GM21717 (cell line): Measurements from ENCODE around the gene PFKL.

Experiments used
- ATAC-seq: cut with Tn5 transposase; IDR thresholded peaks from one replicate; pipeline ENCODE4 v1.9.1; 2021; ENCODE audit warnings: mild to moderate bottlenecking, moderate library complexity; ENCODE audit not compliant: unreplicated experiment

The PFKL gene

DNA sequence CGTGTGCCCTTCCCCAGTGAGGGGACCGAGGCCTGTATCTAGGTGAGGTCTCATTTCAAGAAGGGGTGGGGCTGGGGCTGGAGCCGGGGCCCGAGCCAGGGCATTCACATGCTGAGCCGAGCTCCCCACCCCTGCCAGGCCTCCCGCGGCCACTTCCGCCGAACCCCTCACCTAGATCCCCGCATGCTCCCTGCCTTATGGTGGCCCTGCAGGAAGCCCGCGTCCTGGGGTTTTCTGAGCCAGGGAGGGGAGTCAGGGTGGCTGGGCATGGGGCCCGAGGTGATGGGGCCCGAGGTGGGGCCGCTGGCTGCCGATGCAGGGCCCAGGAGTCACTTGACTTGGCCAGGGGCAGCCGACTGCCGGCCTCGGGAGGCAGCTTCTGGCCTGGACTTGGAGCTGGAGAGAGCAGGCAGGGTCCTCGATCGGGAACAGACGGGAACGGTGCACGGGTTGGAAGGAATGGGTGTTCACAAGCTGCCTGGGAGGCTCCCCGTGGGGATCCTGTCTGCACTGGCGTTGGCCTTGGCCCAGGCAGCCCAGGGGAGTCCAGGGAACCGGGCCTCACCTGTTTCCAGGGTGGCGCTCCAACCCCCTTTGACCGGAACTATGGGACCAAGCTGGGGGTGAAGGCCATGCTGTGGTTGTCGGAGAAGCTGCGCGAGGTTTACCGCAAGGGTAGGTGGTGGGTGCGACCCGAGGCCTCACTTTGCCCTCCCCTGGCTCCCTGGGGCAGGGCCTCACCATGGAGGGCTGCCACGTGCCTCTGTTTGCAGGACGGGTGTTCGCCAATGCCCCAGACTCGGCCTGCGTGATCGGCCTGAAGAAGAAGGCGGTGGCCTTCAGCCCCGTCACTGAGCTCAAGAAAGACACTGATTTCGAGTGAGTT is 25.8 kb downstream of the PFKL start:
- ATAC-seq: no peak

DNA sequence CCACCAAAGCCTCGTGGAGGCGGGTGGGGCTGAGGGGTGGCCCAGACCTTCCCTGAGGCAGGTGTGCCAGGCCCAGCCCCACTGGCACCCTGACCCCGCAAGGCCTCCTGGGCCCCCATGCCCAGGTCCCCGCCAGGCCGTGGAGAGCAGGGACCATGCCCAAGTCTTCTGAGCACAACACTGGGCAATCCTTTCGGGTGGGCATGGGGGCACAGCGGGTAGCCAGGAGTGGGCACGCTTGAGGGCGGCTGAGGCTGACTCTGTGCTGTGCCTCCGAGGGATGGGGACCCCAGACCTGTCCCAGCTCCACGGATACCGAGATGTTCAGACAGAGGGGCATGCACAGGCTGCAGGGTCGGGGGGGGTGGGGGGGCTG is 26.4 kb downstream of the PFKL start:
- ATAC-seq: no peak

DNA sequence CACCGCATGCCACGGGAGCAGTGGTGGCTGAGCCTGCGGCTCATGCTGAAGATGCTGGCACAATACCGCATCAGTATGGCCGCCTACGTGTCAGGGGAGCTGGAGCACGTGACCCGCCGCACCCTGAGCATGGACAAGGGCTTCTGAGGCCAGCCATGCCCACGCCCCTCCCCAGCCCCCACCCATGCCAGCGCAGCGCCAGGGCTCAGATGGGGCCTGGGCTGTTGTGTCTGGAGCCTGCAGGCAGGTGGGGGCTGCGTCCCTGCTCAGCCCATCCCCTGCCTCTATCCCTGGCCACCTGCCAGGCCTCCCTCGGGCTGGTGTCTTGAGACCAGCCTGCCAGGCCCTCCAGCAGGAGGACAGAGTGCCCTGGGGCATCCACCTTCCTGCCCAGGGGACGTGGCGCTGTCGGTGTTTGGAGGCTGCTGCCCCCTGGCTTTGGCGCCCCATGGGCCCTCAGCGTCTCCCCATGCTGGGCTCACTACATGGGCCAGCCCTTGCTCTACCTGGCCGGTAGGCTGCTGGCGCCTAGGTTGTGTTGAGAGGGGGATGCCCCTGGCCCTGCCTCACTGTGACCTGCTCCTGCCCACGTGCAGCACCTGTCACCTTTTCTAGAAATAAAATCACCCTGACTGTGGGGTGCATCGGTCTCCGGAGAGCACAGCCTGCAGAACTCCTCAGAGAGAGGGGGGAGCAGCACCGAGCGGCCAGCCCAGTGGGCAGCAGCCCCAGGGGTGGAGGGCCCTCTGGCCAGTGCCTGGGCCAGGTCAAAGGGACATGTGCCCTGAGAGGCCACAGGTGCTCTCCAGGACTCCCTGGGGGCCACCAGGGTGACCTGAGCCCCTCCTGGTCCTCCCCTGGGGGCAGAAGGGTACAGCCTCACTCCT is 27.1 kb downstream of the PFKL start:
- ATAC-seq: no peak

DNA sequence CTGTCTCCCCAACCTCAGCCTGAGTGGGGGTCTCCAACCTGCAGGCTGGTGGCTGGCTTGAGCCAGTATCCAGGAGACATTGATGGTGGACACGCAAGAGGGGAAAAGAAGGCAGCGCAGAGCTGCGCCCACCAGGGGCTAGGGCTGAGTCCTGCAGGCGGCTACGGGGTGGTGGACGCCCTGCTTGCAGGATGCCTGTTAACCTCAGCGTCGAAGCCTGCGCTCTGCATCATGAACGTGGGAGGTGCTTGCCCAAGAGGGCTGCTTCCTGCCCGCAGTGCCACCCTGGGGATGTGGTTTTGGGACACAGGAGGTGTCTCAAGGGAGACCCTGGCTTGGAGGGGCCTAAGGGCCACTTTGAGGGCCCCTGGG is 27.7 kb downstream of the PFKL start:
- ATAC-seq: no peak

DNA sequence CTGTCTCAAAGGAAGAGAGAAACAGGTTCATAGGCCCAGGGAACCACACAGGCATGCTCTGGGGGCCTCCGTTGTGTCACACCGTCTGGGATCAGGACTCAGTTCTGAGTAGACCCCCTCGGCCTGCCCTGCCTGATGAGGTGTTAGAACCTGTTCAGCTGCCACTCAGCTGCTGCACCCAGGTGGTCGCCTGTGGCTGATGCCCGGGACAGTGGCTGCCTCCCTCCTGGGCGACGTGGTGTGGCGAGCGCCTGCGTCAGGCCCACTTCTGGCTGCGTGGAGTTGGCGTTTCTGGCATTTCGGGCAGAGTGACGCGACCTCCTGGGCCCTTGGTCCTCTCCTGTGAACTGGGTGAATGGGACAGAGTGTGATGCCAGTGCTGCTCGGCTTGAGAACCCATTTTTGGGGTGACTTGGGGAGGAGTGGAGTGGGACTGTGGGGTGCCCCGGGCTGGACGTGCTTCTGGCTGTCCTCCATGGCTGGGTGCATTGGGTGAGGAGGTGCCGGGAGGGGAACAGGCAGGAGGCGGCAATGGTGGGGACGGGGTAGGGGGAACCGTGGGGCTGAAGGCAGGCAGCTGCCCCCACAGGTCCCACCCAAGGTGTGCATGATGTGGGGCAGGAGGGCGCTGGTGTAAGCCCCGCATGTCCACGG is 28.5 kb downstream of the PFKL start:
- ATAC-seq: no peak

DNA sequence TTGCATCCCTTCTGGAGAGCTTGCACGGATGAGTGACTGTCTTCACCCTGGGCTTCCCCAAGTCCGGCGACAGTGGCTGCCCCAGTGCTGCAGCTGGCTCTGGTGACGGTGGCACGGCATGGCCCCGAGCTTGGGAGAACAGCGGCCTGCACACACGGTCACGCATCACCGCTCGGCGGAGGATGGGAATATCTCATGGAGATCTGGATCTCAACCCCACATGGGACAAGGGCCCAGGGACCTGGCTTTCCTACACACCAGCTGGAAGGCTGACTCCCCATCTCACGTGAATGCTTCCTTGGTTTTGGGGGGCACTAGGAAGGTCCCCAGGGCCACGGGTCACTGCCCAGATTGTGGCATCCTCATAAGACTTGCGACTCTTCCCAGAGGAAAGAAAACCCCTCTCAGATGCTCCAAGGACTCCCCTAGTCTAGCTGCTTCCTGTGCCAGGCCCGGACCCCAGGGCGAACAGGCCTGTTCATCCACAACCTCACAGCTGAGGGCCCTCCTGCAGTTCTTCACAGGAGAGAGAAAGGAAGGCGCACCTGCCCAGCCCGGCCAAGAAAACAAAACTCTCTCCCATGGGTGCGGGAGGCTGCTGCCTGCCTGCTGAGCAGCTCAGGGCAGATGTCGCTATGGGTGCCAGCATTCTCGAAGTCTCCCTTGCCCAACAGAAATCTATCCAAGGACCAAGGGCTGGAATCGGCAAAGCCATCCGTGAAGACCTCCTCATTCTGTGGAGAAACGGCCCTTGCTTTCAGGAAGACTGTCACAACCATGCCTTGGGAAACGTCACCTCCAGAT is 29.4 kb downstream of the PFKL start:
- no peak for ATAC-seq

DNA sequence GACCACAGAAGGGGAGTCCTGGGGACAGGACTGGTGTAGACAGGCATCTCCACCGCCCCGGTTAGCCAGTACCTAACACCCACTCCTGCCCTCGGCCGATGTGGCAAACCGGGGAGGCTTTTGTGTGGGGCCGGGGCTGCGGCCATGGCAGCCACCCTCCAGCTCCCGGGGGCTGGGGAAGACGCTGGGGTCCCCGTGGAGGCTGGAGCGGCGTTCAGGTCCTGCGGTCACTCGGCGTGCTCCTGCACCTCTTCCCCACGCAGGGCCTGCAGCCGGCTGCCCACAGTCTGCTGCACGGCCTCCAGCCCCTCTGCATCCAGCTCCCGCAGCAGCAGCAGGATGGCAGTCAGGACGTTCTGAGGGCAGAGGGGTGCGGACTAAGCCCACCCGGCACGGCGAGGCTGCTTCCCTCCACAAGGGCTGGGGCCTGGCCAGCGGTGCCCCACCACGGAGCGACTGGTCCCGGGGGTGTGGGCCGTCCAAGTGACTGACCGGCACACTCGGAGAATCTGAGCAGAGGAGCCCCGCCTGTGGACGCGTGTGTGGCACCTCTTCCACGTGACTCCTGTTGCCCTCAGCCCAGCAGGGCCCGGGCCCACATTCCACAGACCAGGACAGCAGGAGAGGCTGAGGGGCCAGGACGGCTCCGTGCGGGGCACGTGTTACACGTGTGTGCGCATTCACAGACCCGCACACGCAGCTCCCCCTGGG is 30.3 kb downstream of the PFKL start:
- ATAC-seq: no peak

DNA sequence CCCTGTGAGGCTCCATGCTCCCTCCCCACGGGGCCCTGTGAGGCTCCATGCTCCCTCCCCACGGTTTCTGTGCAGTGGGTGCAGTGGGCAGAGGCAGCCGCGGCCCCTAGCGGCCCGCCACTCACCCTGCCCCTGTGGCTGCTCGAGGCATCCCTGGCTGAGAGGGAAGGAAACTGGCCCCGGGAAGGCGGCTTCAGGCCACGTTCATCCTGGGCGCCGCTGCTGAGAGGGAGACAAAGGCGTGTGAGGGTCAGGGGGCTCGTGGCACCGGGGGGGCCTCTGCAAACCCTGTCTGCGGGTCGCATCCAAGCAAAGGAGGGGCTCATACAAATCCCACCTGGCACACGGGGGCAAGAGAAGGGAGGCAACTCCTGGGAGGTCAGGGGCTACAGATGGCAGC is 30.8 kb downstream of the PFKL start:
- ATAC-seq: no peak

DNA sequence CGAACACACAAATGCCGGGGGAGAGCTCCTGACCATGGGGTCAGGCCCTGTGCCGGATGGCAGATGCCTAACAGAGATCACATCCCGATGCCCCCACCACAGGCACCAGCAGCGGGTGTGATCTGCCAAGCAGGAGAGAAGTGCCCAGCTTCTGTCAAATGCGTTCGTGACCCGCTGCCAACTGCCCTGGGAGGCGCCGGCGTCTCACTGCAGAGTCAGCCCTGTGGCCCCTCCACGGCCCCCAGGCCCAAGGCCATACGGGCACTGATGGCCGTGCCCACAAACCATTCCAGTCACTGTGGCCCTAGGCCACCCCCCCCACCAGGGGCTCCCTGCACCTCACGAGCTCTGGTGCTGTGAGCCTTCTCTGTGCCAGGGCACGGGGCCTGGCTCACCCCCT is 31.4 kb downstream of the PFKL start:
- ATAC-seq: no peak

DNA sequence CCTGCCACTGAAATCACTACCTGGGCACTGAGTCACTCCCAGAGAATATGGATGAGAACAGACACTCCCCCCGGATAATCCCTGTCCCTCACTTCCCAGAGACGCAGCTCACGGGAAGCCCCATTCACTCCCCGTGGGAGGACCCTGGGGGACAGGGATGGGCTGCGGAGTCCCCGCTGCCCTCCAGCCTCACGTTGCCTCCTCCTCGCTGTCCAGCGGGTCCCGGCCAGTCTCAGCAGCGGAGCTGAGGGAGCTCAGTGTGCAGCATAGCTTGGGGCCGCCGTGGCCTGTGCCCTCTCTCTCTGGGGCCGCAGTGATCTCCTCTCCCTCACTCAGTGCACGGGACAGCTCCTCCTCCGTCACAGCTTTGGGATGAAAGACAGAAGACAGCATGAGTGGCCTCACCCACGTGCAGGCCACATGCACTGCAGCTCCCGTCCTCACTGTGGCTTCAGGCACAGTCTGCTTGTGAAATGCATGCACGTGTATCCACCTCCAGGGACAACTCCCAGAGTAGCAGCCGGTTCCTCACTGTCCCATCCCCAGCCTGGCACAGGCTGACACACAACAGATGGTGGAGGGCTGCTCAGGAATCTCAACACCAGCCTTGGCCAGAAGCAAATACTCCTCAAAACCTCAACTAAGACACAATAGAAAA is 31.9 kb downstream of the PFKL start:
- no peak for ATAC-seq

DNA sequence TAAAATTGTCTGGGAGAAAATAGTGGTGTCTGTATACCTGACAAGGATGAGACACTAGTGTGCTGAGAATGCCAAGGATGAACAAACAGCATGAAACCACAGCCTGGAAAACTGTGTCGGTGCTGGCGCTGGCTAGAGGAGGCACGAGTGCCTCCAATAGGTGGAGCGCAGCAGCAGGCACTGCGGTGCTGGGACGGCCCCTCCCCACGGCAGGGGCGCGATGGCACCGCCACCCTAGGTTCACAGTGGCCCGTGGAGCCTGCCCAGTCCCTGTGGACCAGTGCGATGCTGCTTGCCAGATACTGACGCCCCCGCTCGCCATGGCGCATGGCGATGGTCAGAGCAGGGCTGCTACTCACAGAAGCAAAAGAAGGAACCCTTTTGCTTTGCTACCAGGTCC is 32.5 kb downstream of the PFKL start:
- ATAC-seq: no peak

DNA sequence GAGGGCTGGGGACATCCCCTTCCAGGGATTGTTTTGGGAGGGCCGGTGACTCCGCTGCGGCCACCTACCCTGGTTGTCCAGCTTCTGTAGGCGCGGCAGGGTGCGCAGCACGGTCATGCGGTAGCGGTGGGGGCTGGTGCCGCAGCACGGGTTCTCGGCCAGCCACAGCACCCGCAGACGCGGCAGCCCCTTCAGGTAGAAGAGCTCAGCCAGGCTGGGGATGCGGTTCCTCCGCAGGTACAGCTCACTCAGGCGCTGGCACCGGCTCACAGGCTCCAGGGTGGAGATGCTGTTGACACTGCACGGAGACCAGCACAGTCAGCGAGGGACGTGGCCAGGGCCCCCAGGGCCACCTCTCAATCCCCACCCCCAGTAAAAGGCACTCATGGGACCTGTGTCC is 33.1 kb downstream of the PFKL start:
- no peak for ATAC-seq

DNA sequence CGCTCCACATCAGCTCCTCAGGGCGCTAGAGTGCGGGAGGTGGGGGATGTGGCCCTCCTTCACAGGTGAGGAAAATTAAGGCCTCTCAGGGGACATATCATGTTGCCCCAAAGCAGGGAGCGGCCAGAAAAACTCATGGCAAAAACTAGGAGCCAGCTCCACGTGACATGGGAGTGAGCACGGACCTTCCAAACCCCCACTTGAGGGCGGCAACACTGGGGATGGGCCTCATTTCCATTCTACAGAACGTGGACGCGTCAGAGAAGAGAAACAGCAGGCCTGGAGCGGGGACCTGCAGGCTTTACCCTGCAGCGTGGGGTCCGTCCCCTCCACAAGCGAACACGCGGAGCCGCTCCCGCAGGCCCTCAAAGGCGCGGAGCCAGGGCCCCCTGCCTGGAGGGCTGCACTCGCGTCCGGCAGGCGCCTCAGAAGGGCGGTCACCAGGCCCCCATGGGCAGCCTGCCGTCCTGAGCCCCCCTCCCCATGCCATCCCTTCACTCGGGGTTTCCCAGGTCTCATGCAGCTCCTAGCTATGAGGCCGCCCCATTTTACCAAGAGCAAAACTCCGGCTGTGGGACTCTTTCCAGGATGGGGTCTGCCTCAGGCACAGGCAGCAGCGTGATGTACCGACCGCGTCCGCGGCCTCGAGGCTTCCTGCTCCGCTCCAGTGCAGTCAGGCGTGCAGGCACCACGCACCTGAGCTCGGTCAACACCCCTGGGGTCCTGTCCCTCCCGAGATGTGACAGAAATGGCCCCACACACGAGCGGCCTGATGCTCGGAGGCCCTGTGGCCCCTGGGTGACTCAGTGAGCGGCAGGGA is 33.9 kb downstream of the PFKL start:
- no peak for ATAC-seq

DNA sequence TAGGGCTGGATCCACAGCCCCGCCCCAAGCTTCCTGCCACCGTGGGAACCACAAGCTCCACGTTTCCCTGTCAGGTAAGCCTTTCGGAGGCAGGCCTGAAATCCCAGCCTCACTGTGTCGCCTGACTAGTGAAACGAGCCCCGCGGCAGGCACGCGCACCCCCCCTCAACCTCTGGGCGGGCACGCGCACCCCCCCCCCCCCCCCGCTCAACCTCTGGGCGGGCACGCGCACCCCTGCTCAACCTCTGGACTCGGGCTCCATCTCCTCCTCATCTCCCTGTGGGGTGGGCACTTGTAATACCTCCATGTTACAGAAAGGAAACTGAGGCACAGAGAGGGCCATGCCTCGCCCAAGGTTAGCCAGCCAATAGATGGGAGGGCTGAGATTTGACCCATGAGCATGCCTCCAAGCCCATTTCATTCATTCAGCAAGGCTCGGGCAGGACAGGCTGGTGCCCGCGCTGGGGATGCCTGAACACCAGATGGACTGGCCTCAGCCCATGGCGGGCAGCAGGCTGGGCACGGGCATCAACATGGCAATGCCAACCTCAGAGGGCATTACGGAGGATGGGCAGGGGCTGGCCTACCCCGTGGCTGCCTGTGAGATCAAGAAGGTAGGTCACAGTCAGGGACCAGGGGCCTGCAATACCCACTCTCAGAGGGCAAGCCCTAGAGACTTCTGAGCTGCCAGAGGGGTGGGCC is 34.6 kb downstream of the PFKL start:
- ATAC-seq: no peak

DNA sequence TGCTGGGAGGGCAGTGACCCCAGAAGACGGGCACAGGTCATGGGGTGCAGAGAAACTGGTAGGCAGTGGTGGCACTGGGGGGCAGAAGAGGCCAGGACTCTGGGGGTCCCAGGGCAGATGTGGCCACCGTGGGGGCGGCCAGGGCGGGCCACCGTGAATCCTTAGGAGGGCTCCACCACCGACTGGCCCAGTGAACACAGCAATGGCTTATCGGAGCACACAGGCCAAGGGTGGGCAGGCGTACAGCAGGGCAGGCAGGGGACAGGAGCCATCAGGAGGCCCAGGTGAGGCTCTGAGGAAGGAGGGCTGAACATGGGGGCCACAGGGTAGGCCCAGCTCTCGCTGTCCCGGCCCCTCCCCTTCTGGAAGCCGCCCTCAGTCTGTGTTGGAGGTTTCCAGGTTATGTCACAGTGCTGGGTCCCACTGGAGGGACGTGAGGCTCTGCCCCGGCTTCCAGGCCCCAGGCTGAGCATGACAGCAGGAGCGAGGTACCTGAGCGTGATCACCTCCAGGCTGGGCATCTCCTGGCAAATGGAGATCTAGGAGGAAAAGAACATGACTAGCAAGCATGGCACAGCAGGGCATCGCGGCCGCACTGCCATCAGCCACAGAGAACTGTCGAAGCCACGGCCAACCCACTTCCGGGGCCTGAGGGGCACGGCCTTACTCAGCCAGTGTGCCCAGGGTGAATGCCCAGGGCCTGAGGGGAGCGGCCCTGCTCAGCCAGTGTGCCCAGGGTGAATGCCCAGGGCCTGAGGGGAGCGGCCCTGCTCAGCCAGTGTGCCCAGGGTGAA is 35.6 kb downstream of the PFKL start:
- ATAC-seq: no peak

DNA sequence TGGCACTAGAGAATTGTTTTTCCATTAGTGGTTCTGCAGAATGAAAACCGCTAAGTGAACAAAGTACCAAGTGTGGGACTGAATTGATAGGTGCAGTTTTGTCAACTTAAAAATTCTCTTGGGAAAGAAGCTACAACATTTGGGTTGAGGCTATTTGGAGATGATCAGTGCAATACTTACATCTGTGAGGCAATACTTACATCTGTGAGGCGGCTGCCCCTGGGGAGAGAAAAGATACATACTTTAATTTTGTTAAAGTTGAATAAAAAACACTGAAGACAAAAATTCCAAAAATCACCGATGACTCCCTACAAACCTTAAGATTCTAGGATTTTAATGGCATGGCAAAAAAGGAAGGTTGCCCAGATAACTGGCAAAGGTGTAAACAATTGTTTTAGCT is 37.6 kb downstream of the PFKL start:
- no peak for ATAC-seq
